Measurements from ENCODE around the gene HHATL. TPM values are rescaled to one million over a fixed set of nuclear protein-coding genes. Genes with fewer than 3 reads are reported as not detected.
"Not testable (repeated sequence)": the region's sequence is repeated elsewhere in the genome, so short reads cannot be mapped to it uniquely, and the experiment has no call there.

HHATL gene
- total RNA-seq, 1 donor from 2014 or later, result not detected

DNA sequence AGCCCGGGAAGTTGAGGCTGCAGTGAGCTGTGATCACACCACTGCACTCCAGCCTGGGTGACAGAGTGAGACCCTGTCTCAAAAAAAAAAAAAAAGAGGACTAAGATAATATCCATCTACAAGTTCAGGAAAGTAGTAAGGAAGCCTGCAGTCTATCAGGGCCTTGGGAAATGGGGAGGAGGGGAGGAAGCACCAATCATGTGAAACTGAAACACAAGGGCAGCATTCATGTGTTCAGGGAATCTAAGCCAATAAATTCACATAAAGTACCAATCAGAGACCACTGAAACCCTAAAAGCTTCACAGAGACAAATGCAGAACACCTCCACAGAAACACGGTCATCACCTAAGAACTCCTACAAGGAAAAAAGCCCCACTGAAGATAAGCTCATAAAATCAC, 22.9 kb upstream of the HHATL start:
- peaks cover 19% of the 10 kb centered on the region for H3K27me3 Mint-ChIP-seq (ENCODE audit: low read depth)
- H3K9me3 Mint-ChIP-seq (ENCODE audit: low read depth), result peaks cover 4% of the 10 kb centered on the region
- no peak for DNase-seq (ENCODE audit: low spot score)
- H3K36me3 Mint-ChIP-seq (ENCODE audit: low read depth), result peaks cover 2% of the 10 kb centered on the region
- no peaks in the 10 kb centered on the region for H3K4me1 Mint-ChIP-seq (ENCODE audit: low read depth)
- H3K27ac Mint-ChIP-seq (ENCODE audit: unreplicated experiment), result no peak overlapping the region
- TF ChIP-seq, protein P1, sequence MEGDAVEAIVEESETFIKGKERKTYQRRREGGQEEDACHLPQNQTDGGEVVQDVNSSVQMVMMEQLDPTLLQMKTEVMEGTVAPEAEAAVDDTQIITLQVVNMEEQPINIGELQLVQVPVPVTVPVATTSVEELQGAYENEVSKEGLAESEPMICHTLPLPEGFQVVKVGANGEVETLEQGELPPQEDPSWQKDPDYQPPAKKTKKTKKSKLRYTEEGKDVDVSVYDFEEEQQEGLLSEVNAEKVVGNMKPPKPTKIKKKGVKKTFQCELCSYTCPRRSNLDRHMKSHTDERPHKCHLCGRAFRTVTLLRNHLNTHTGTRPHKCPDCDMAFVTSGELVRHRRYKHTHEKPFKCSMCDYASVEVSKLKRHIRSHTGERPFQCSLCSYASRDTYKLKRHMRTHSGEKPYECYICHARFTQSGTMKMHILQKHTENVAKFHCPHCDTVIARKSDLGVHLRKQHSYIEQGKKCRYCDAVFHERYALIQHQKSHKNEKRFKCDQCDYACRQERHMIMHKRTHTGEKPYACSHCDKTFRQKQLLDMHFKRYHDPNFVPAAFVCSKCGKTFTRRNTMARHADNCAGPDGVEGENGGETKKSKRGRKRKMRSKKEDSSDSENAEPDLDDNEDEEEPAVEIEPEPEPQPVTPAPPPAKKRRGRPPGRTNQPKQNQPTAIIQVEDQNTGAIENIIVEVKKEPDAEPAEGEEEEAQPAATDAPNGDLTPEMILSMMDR (IDR thresholded peaks at IDR 0.05), result no peak
- H3K4me3 Mint-ChIP-seq (ENCODE audit: unreplicated experiment), result no peak overlapping the region

DNA sequence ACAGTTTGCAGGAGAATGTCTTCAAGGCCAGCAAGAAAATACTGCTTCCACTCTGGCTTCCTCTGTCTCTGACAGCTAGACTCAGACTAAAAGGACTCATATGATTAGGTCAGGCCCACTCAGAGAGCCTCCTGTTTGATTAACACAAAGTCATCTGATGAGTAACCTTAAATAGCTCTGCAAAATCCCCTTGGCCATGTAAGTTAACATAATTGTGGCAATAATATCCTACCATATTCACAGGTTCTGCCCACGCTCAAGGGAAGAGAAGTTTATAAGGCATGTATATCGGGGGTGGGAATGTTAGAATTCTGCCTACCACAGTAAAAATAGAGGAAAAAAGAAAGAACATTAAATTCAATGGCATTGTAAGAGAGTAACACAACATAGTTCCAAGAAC, 20.6 kb upstream of the HHATL start:
- Mint-ChIP-seq H3K27ac (ENCODE audit: unreplicated experiment) (no peak overlapping the region), H3K4me1 (ENCODE audit: low read depth) (no peaks in the 10 kb centered on the region), H3K36me3 (ENCODE audit: low read depth) (peaks cover 2% of the 10 kb centered on the region), H3K9me3 (ENCODE audit: low read depth) (no peaks in the 10 kb centered on the region), H3K4me3 (ENCODE audit: unreplicated experiment) (no peak overlapping the region), H3K27me3 (ENCODE audit: low read depth) (peaks cover 25% of the 10 kb centered on the region)
- DNase-seq (ENCODE audit: low spot score), result no peak
- TF ChIP-seq, protein P1 (IDR thresholded peaks at IDR 0.05), result no peak

DNA sequence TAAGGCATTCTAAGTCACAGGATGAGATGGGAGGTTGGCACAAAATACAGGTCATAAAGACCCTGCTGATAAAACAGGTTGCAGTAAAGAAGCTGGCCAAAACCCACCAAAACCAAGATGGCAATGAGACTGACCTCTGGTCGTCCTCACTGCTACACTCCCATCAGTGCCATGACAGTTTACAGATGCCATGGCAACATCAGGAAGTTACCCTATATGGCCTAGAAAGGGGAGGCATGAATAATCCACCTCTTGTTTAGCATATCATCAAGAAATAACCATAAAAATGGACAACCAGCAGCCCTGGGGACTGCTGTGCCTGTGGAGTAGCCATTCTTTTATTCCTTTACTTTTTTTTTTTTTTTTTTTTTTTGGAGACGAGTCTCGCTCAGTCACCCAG, 19.8 kb upstream of the HHATL start:
- peaks cover 21% of the 10 kb centered on the region for H3K27me3 Mint-ChIP-seq (ENCODE audit: low read depth)
- not testable (repeated sequence) for H3K36me3 Mint-ChIP-seq (ENCODE audit: low read depth); H3K27ac Mint-ChIP-seq (ENCODE audit: unreplicated experiment); H3K4me3 Mint-ChIP-seq (ENCODE audit: unreplicated experiment); H3K4me1 Mint-ChIP-seq (ENCODE audit: low read depth); H3K9me3 Mint-ChIP-seq (ENCODE audit: low read depth); DNase-seq (ENCODE audit: low spot score)

DNA sequence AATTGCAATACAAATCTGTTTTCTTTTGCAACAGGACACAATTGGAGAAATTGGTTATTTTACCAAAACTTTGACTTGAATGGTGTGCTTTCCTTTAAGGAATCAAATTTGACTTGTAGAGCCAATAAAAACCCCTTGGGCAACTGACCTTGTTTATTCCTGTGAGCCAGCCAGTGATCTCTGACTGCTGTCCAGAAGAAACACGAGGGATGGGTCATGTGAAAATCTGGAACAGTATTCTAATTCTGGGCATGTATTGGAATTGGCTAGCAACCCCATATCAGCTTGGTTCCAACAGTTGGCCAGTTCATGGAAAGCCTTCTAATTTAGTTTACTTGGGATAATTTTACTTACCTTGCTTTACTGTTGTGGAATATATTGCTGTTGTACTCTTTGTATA, 19.1 kb upstream of the HHATL start:
- no peaks in the 10 kb centered on the region for H3K36me3 Mint-ChIP-seq (ENCODE audit: low read depth)
- H3K27ac Mint-ChIP-seq (ENCODE audit: unreplicated experiment), result no peak overlapping the region
- no peaks in the 10 kb centered on the region for H3K4me1 Mint-ChIP-seq (ENCODE audit: low read depth)
- H3K9me3 Mint-ChIP-seq (ENCODE audit: low read depth), result no peaks in the 10 kb centered on the region
- H3K27me3 Mint-ChIP-seq (ENCODE audit: low read depth), result peaks cover 21% of the 10 kb centered on the region
- TF ChIP-seq, protein P1 (IDR thresholded peaks at IDR 0.05), result no peak
- no peak for DNase-seq (ENCODE audit: low spot score)
- H3K4me3 Mint-ChIP-seq (ENCODE audit: unreplicated experiment), result no peak overlapping the region

DNA sequence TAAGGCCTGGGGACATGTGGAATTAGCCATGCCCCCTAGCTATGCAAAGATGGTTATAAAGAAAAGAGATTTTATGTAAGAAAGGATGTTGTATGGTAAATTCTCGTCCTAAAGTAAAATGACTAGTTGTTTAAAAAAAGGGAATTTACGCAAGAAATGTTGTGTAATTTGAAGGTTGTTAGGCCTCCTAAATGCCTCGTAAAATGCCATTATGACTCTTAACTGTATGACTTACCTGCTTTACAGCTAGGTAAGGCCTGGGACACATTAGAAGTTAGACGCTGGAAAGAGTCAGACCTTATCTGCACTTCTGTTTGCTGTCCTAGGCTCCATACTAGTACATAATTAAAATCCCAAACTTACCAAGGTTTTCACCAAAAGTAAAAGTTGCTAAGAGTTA, 17.5 kb upstream of the HHATL start:
- H3K4me3 Mint-ChIP-seq (ENCODE audit: unreplicated experiment), result no peak overlapping the region
- H3K4me1 Mint-ChIP-seq (ENCODE audit: low read depth), result no peaks in the 10 kb centered on the region
- no peak for DNase-seq (ENCODE audit: low spot score)
- peaks cover 18% of the 10 kb centered on the region for H3K27me3 Mint-ChIP-seq (ENCODE audit: low read depth)
- no peaks in the 10 kb centered on the region for H3K9me3 Mint-ChIP-seq (ENCODE audit: low read depth)
- TF ChIP-seq, protein P1 (IDR thresholded peaks at IDR 0.05), result no peak
- no peaks in the 10 kb centered on the region for H3K36me3 Mint-ChIP-seq (ENCODE audit: low read depth)
- H3K27ac Mint-ChIP-seq (ENCODE audit: unreplicated experiment), result no peak overlapping the region

DNA sequence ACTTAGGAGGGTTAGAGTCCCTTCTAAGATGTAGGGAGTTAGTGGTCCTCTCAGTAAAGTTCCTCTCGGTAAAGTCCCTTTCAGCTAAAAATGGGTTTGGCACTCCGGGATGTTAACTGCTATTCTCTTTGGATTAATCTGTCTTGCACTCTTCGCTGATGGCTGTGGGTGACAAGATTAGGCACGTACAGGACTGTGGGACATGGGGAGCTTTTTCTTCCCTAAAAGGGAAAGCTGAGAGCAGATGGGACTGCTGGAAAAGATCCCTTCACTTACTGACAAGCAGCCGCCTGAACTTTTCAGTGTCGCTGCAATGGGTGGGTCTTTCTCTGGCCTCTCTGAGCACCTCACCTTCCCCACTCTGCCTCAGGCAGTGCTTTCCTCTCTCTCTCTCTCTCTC, 16.4 kb upstream of the HHATL start:
- Mint-ChIP-seq H3K9me3 (ENCODE audit: low read depth) (no peaks in the 10 kb centered on the region), H3K36me3 (ENCODE audit: low read depth) (no peaks in the 10 kb centered on the region), H3K4me3 (ENCODE audit: unreplicated experiment) (no peak overlapping the region), H3K4me1 (ENCODE audit: low read depth) (no peaks in the 10 kb centered on the region), H3K27ac (ENCODE audit: unreplicated experiment) (no peak overlapping the region), H3K27me3 (ENCODE audit: low read depth) (peaks cover 19% of the 10 kb centered on the region)
- no peak for DNase-seq (ENCODE audit: low spot score)
- TF ChIP-seq, protein P1 (IDR thresholded peaks at IDR 0.05), result no peak
